KMS-11 (cell line): ENCODE results near the gene ERGIC2.

Experiments
- H2AFZ ChIP-seq: fragments of 200-600 bp; sonication (generic); 2 replicates; pipeline ENCODE4 v1.6.1; 2016; ENCODE audit warnings: antibody characterized with exemption, mixed run types, low read depth
- H3K27ac ChIP-seq: fragments of 200-600 bp; sonication (generic); 2 replicates; pipeline ENCODE4 v1.6.1; 2016; ENCODE audit warnings: mild to moderate bottlenecking, mixed run types
- H3K27me3 ChIP-seq: fragments of 200-600 bp; sonication (generic); 2 replicates; pipeline ENCODE4 v1.6.1; 2017; ENCODE audit warnings: mild to moderate bottlenecking, low read depth, mixed run types, moderate library complexity; ENCODE audit not compliant: insufficient read depth
- H3K36me3 ChIP-seq: fragments of 200-600 bp; sonication (generic); 2 replicates; pipeline ENCODE4 v1.6.1; 2017; ENCODE audit warnings: mild to moderate bottlenecking, mixed run types; ENCODE audit not compliant: insufficient read depth
- H3K4me1 ChIP-seq: fragments of 200-600 bp; sonication (generic); 2 replicates; pipeline ENCODE4 v1.6.1; 2016; ENCODE audit warnings: mild to moderate bottlenecking, low read depth, mixed run types; ENCODE audit not compliant: poor library complexity, severe bottlenecking
- H3K4me2 ChIP-seq: fragments of 200-600 bp; sonication (generic); 2 replicates; pipeline ENCODE4 v1.7.0; 2016; ENCODE audit warnings: mild to moderate bottlenecking, mixed run types
- H3K4me3 ChIP-seq: fragments of 200-600 bp; sonication (generic); IDR thresholded peaks from 2 replicates; pipeline ENCODE4 v1.6.1; 2017; ENCODE audit warnings: low read depth, low read length, mixed read lengths; ENCODE audit not compliant: insufficient read depth
- H3K79me2 ChIP-seq: fragments of 200-600 bp; sonication (generic); 2 replicates; pipeline ENCODE4 v1.6.1; 2016; ENCODE audit warnings: low read depth, mixed run types; ENCODE audit not compliant: insufficient read depth
- H3K9ac ChIP-seq: fragments of 200-600 bp; sonication (generic); 2 replicates; pipeline ENCODE4 v1.6.1; 2016; ENCODE audit warnings: mild to moderate bottlenecking, mixed run types
- H4K20me1 ChIP-seq: fragments of 200-600 bp; sonication (generic); 2 replicates; pipeline ENCODE4 v1.6.1; 2016; ENCODE audit warnings: mild to moderate bottlenecking, mixed run types; ENCODE audit not compliant: insufficient read depth
- CTCF ChIP-seq: fragments of 200-600 bp; sonication (generic); conservative IDR thresholded peaks from 2 replicates; pipeline ENCODE4 v1.6.1; 2017; ENCODE audit warnings: low read depth, mild to moderate bottlenecking, antibody characterized with exemption, low read length, moderate library complexity, mixed read lengths

ERGIC2 gene

GRCh38 chr12:29382251-29382650 is 1.3 kb upstream of the ERGIC2 start:
- Histone ChIP-seq H3K27ac (no peak overlapping the region), H3K36me3 (no peaks in the 10 kb centered on the region; the same call in 1 of the 2 replicates), H4K20me1 (no peaks in the 10 kb centered on the region), H3K4me2 (no peak overlapping the region), H3K27me3 (no peaks in the 10 kb centered on the region), H3K4me3 (no peak overlapping the region), H3K4me1 (peaks cover 18% of the 10 kb centered on the region), H3K79me2 (peaks cover 33% of the 10 kb centered on the region), H2AFZ (peak overlapping the region; percentile 73; the same call in 1 of the 2 replicates), H3K9ac (no peak overlapping the region)
- TF ChIP-seq CTCF, result no peak

- Histone ChIP-seq H3K9ac (no peak overlapping the region), H3K4me2 (no peak overlapping the region), H2AFZ (no peak overlapping the region), H3K79me2 (peaks cover 72% of the 10 kb centered on the region), H3K36me3 (no peaks in the 10 kb centered on the region; the same call in 1 of the 2 replicates), H3K4me1 (peaks cover 21% of the 10 kb centered on the region), H3K27ac (no peak overlapping the region), H3K27me3 (no peaks in the 10 kb centered on the region), H4K20me1 (peaks cover 3% of the 10 kb centered on the region; the same call in 1 of the 2 replicates), H3K4me3 (no peak overlapping the region)
- TF ChIP-seq CTCF, result no peak
These were observed 4.9 kb downstream of the ERGIC2 start for GRCh38 chr12:29376118-29376517.

GRCh38 chr12:29374913-29375312 is 6.1 kb downstream of the ERGIC2 start:
- TF ChIP-seq CTCF, result no peak

GRCh38 chr12:29374012-29374411 is 7.0 kb downstream of the ERGIC2 start:
- Histone ChIP-seq H3K79me2 (peaks cover 54% of the 10 kb centered on the region), H4K20me1 (peaks cover 3% of the 10 kb centered on the region; the same call in 1 of the 2 replicates)

More at GRCh38 chr12:29374913-29375312, 6.1 kb downstream of the ERGIC2 start:
- H3K27ac ChIP-seq, result no peak overlapping the region
- H3K9ac ChIP-seq, result no peak overlapping the region
- no peaks in the 10 kb centered on the region; the same call in 1 of the 2 replicates for H3K36me3 ChIP-seq
- H3K27me3 ChIP-seq, result no peaks in the 10 kb centered on the region
- peaks cover 3% of the 10 kb centered on the region; the same call in 1 of the 2 replicates for H4K20me1 ChIP-seq
- no peak overlapping the region for H2AFZ ChIP-seq
- peaks cover 21% of the 10 kb centered on the region for H3K4me1 ChIP-seq
- H3K79me2 ChIP-seq, result peaks cover 63% of the 10 kb centered on the region
- H3K4me2 ChIP-seq, result no peak overlapping the region
- H3K4me3 ChIP-seq, result no peak overlapping the region

More at GRCh38 chr12:29374012-29374411, 7.0 kb downstream of the ERGIC2 start:
- Histone ChIP-seq H3K36me3 (no peaks in the 10 kb centered on the region; the same call in 1 of the 2 replicates), H3K27ac (no peak overlapping the region), H3K9ac (no peak overlapping the region), H3K4me1 (peaks cover 13% of the 10 kb centered on the region), H3K4me3 (no peak overlapping the region), H2AFZ (no peak overlapping the region), H3K27me3 (no peaks in the 10 kb centered on the region), H3K4me2 (no peak overlapping the region)
- no peak for TF ChIP-seq CTCF
